Measurements from ENCODE around the gene SDF2. TPM values are rescaled to one million over a fixed set of nuclear protein-coding genes. Genes with fewer than 3 reads are reported as not detected.
A peak's percentile ranks its signal among the peaks of the same experiment; 100 is the strongest.

The SDF2 gene
- total RNA-seq (2014; rRNA removed; shearing (Covaris generic)) (32.5 and 40.6 TPM in 2 replicates), polyA plus RNA-seq (2016; fragmentation: Nextera tagmentation; extraction: Ambion mirVana) (40.9 and 54.6 TPM in 2 replicates)
- long read RNA-seq, transcript SDF2-201 (3 exons, 1,568 nt), result major isoform, 36 of 54 reads
- long read RNA-seq, transcript SDF2-210 (3 exons, 1,025 nt), result minor isoform, 5 of 54 reads
- long read RNA-seq, partial matches to known transcripts, result 0 of 54 reads
- long read RNA-seq, other reads (novel, unspliced or antisense), result 6 of 54 reads

DNA sequence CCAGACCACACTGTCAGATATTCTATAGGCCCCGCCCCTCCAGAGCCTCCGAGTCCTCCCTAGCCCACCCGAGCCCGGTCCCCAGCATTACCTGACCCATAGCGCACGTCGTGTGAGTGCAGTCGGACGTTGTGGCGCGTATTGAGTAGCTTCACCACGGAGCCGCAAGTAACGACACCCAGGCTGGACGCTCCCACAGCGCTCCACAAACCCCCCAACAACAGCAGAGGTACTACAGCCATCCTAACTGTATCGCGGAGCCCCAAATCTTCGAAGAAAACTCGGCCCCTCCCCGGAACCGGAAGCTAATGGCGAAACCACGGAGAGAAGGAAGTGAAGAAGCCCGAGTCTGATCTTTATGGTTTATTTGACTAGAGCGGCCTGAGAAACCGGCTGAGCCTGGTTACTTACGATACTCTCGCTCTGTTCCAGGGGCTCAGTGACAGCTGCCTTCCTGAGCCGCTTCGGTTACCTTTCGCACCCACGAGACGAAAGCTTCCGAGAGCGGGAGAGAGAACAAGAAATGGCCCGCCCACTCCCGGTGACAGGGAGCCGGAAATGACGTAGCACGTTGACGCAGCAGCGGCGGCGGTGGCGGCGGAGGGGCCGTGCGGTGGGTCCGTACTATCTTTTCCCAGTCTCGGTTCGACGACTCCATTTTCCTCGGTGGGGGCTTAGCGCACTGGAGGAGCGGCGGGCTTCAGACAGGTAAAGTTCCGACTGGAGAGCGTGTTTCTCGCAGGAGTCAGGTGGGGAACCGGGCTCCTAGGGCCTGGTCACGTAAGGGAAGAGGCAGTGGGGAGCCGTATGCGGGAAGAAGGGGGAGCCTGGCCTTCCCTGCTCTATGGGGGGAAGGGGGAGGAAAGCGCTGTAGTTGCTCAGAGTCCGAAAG is at the start of gene SDF2, which contains the start of gene SUPT6H:
TSS of gene SDF2 (minus strand) at position 272 of the 892 bp plus-strand sequence. CDS start at position 242, 30 bp downstream.
TSS of gene SUPT6H (plus strand) at position 571 of the 892 bp plus-strand sequence. CDS start 11,197 bp downstream, outside the sequence.
- H3K9me2 ChIP-seq (ENCODE audit: insufficient read depth), result peaks cover 3% of the 10 kb centered on the region; the same call in 1 of the 2 replicates
- H3K4me3 ChIP-seq, result peak within 1 kb of the TSS; percentile 88
- peaks cover 57% of the 10 kb centered on the region for H3K36me3 Mint-ChIP-seq (ENCODE audit: low read depth)
- peak within 1 kb of the TSS; percentile 99 for H3K27ac Mint-ChIP-seq
- peaks cover 8% of the 10 kb centered on the region for H3F3A ChIP-seq (replicated peaks; ENCODE audit: low read depth)
- peaks cover 19% of the 10 kb centered on the region for H3K36me3 ChIP-seq (ENCODE audit: insufficient read depth)
- peaks cover 78% of the 10 kb centered on the region for H3K79me2 ChIP-seq (replicated peaks; ENCODE audit: insufficient read depth)
- peak within 1 kb of the TSS; percentile 97 for H3K27ac ChIP-seq (ENCODE audit: low read depth)
- peak within 1 kb of the TSS; percentile 93 for H3K4me2 ChIP-seq
- peaks cover 36% of the 10 kb centered on the region for H3K9me3 Mint-ChIP-seq
- peak within 1 kb of the TSS; percentile 99 for H3K4me3 Mint-ChIP-seq
- H3K4me1 Mint-ChIP-seq, result peaks cover 15% of the 10 kb centered on the region
- peak within 1 kb of the TSS; percentile 94 for H2AFZ ChIP-seq
- DNase-seq (ENCODE audit: low spot score) (peak; percentile 98), ATAC-seq (peak; percentile 91)
- no peaks in the 10 kb centered on the region for H3K27me3 ChIP-seq (ENCODE audit: insufficient read depth)
- H4K20me1 ChIP-seq (replicated peaks; ENCODE audit: insufficient read depth), result peaks cover 20% of the 10 kb centered on the region
- peaks cover 9% of the 10 kb centered on the region for H3K4me1 ChIP-seq (ENCODE audit: insufficient read depth)
- H3K27me3 Mint-ChIP-seq (ENCODE audit: insufficient read depth, low read depth, poor library complexity), result peaks cover 10% of the 10 kb centered on the region
- TF ChIP-seq, protein P1, sequence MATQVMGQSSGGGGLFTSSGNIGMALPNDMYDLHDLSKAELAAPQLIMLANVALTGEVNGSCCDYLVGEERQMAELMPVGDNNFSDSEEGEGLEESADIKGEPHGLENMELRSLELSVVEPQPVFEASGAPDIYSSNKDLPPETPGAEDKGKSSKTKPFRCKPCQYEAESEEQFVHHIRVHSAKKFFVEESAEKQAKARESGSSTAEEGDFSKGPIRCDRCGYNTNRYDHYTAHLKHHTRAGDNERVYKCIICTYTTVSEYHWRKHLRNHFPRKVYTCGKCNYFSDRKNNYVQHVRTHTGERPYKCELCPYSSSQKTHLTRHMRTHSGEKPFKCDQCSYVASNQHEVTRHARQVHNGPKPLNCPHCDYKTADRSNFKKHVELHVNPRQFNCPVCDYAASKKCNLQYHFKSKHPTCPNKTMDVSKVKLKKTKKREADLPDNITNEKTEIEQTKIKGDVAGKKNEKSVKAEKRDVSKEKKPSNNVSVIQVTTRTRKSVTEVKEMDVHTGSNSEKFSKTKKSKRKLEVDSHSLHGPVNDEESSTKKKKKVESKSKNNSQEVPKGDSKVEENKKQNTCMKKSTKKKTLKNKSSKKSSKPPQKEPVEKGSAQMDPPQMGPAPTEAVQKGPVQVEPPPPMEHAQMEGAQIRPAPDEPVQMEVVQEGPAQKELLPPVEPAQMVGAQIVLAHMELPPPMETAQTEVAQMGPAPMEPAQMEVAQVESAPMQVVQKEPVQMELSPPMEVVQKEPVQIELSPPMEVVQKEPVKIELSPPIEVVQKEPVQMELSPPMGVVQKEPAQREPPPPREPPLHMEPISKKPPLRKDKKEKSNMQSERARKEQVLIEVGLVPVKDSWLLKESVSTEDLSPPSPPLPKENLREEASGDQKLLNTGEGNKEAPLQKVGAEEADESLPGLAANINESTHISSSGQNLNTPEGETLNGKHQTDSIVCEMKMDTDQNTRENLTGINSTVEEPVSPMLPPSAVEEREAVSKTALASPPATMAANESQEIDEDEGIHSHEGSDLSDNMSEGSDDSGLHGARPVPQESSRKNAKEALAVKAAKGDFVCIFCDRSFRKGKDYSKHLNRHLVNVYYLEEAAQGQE (IDR thresholded peaks at IDR 0.05; ENCODE audit: unreplicated experiment), result no peak
- TF ChIP-seq CREB1 (CRISPR knock-in tag; IDR thresholded peaks at IDR 0.05; ENCODE audit: low read depth), result peak; percentile 94
- TF ChIP-seq STAT1 (IDR thresholded peaks at IDR 0.05; ENCODE audit: unreplicated experiment), result no peak
- no peak for TF ChIP-seq ZNF114 (CRISPR knock-in tag; IDR thresholded peaks at IDR 0.05)
- TF ChIP-seq ETS1 (IDR thresholded peaks at IDR 0.05), result peak; percentile 52; the same call in 1 of the 2 replicates
- TF ChIP-seq NANOG (IDR thresholded peaks at IDR 0.05; ENCODE audit: borderline replicate concordance), result no peak
- no peak for TF ChIP-seq EZH2 (IDR thresholded peaks at IDR 0.05; ENCODE audit: low read depth, unreplicated experiment)
- TF ChIP-seq EZH2phosphoT487 (IDR thresholded peaks at IDR 0.05; ENCODE audit: unreplicated experiment), result no peak
- peak; percentile 80 for TF ChIP-seq POLR2AphosphoS5 (IDR thresholded peaks at IDR 0.05; ENCODE audit: low read depth)
- no peak for TF ChIP-seq JUNB (IDR thresholded peaks at IDR 0.05; ENCODE audit: unreplicated experiment)
- TF ChIP-seq, protein P2, sequence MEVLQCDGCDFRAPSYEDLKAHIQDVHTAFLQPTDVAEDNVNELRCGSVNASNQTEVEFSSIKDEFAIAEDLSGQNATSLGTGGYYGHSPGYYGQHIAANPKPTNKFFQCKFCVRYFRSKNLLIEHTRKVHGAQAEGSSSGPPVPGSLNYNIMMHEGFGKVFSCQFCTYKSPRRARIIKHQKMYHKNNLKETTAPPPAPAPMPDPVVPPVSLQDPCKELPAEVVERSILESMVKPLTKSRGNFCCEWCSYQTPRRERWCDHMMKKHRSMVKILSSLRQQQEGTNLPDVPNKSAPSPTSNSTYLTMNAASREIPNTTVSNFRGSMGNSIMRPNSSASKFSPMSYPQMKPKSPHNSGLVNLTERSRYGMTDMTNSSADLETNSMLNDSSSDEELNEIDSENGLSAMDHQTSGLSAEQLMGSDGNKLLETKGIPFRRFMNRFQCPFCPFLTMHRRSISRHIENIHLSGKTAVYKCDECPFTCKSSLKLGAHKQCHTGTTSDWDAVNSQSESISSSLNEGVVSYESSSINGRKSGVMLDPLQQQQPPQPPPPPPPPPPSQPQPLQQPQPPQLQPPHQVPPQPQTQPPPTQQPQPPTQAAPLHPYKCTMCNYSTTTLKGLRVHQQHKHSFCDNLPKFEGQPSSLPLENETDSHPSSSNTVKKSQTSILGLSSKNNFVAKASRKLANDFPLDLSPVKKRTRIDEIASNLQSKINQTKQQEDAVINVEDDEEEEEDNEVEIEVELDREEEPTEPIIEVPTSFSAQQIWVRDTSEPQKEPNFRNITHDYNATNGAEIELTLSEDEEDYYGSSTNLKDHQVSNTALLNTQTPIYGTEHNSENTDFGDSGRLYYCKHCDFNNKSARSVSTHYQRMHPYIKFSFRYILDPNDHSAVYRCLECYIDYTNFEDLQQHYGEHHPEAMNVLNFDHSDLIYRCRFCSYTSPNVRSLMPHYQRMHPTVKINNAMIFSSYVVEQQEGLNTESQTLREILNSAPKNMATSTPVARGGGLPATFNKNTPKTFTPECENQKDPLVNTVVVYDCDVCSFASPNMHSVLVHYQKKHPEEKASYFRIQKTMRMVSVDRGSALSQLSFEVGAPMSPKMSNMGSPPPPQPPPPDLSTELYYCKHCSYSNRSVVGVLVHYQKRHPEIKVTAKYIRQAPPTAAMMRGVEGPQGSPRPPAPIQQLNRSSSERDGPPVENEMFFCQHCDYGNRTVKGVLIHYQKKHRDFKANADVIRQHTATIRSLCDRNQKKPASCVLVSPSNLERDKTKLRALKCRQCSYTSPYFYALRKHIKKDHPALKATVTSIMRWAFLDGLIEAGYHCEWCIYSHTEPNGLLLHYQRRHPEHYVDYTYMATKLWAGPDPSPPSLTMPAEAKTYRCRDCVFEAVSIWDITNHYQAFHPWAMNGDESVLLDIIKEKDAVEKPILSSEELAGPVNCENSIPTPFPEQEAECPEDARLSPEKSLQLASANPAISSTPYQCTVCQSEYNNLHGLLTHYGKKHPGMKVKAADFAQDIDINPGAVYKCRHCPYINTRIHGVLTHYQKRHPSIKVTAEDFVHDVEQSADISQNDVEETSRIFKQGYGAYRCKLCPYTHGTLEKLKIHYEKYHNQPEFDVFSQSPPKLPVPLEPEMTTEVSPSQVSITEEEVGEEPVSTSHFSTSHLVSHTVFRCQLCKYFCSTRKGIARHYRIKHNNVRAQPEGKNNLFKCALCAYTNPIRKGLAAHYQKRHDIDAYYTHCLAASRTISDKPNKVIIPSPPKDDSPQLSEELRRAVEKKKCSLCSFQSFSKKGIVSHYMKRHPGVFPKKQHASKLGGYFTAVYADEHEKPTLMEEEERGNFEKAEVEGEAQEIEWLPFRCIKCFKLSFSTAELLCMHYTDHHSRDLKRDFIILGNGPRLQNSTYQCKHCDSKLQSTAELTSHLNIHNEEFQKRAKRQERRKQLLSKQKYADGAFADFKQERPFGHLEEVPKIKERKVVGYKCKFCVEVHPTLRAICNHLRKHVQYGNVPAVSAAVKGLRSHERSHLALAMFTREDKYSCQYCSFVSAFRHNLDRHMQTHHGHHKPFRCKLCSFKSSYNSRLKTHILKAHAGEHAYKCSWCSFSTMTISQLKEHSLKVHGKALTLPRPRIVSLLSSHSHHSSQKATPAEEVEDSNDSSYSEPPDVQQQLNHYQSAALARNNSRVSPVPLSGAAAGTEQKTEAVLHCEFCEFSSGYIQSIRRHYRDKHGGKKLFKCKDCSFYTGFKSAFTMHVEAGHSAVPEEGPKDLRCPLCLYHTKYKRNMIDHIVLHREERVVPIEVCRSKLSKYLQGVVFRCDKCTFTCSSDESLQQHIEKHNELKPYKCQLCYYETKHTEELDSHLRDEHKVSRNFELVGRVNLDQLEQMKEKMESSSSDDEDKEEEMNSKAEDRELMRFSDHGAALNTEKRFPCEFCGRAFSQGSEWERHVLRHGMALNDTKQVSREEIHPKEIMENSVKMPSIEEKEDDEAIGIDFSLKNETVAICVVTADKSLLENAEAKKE (CRISPR knock-in tag; IDR thresholded peaks at IDR 0.05), result no peak
- TF ChIP-seq, protein P3, sequence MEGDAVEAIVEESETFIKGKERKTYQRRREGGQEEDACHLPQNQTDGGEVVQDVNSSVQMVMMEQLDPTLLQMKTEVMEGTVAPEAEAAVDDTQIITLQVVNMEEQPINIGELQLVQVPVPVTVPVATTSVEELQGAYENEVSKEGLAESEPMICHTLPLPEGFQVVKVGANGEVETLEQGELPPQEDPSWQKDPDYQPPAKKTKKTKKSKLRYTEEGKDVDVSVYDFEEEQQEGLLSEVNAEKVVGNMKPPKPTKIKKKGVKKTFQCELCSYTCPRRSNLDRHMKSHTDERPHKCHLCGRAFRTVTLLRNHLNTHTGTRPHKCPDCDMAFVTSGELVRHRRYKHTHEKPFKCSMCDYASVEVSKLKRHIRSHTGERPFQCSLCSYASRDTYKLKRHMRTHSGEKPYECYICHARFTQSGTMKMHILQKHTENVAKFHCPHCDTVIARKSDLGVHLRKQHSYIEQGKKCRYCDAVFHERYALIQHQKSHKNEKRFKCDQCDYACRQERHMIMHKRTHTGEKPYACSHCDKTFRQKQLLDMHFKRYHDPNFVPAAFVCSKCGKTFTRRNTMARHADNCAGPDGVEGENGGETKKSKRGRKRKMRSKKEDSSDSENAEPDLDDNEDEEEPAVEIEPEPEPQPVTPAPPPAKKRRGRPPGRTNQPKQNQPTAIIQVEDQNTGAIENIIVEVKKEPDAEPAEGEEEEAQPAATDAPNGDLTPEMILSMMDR (conservative IDR thresholded peaks at IDR 0.05; ENCODE audit: low read depth in 2 of 2), result no peak

Data from GM23338 (cell line).